Kidney (tissue), 14 donors: ENCODE data around the gene EXTL2. TPM values are rescaled to one million over a fixed set of nuclear protein-coding genes. Genes with fewer than 3 reads are reported as not detected.

Source experiments
- DNase-seq, 5 donors: peaks; one replicate each; pipeline ENCODE4 v3.0.0-alpha.2; 2013 to 2020
- FAIRE-seq: peaks from 2 replicates; lab custom pipeline; 2012; peaks lifted over from hg19 to GRCh38; lab: Jason Lieb, UNC
- H3K27ac ChIP-seq, 2 donors: one replicate each; pipeline ENCODE4 v1.7.0; 2013; ENCODE audit warnings: low read depth in 2 of 2, low read length in 2 of 2, inconsistent platforms in 1 of 2
- H3K27me3 ChIP-seq: one replicate; pipeline ENCODE4 v1.7.1; 2013; ENCODE audit warnings: low read length, inconsistent platforms; ENCODE audit not compliant: control insufficient read depth, insufficient read depth
- H3K36me3 ChIP-seq, 3 donors: one replicate each; pipeline versions ENCODE4 v1.7.0 to v1.7.1; 2013; ENCODE audit warnings: low read length in 3 of 3, control low read depth in 1 of 3, inconsistent platforms in 1 of 3; ENCODE audit not compliant: insufficient read depth in 3 of 3, control insufficient read depth in 2 of 3
- H3K4me1 ChIP-seq, 3 donors: one replicate each; pipeline versions ENCODE4 v1.7.0 to v1.7.1; 2013; ENCODE audit warnings: low read length in 3 of 3, inconsistent platforms in 1 of 3, low read depth in 1 of 3; ENCODE audit not compliant: control insufficient read depth in 2 of 3, insufficient read depth in 2 of 3
- H3K4me3 ChIP-seq, 3 donors: one replicate each; pipeline versions ENCODE4 v1.7.0 to v1.8.1; 2013; ENCODE audit warnings: low read length in 3 of 3, control low read depth in 1 of 3, inconsistent platforms in 1 of 3
- H3K9ac ChIP-seq, 3 donors: one replicate each; pipeline versions ENCODE4 v1.7.0 to v1.7.1; 2013; ENCODE audit warnings: low read length in 3 of 3, control low read depth in 1 of 3, inconsistent platforms in 1 of 3
- H3K9me3 ChIP-seq, 3 donors: one replicate each; pipeline versions ENCODE4 v1.7.0 to v1.7.1; 2013; ENCODE audit warnings: low read length in 3 of 3, control low read depth in 1 of 3, inconsistent platforms in 1 of 3; ENCODE audit not compliant: control insufficient read depth in 2 of 3, insufficient read depth in 1 of 3
- intact Hi-C: fragments of 100-400 bp; cut with DNase I; formaldehyde crosslinking; loops from one replicate; pipeline ENCODE4 v1.11.1; 2022
- polyA plus RNA-seq: library from polyadenylated mRNA; stranded (reverse); fragments of 350-450 nt; fragmentation: Illumina TruSeq; extraction: RNeasy Lipid Tissue Mini Kit (QIAGEN cat#74804); gene quantifications from one replicate; pipeline ENCODE4 v1.2.3, GENCODE V29; 2014; ENCODE audit warnings: low read depth, low replicate concordance; ENCODE audit not compliant: insufficient read depth
- total RNA-seq: library from RNA; stranded (reverse); fragmentation: NEBNext Ultra II Directional; extraction: Animal tissue kit (Norgen Biotek cat#: 25700); gene quantifications from one replicate; pipeline ENCODE4 v1.2.1, GENCODE V29; 2021
- TF ChIP-seq, protein P1 (sequence below): IDR thresholded peaks from 3 replicates; pipeline ENCODE4 v1.5.1; 2012; ENCODE audit warnings: mild to moderate bottlenecking, moderate library complexity, borderline replicate concordance; ENCODE audit not compliant: insufficient read depth; ENCODE audit errors: extremely low read depth
- donor health status: control.
- donor health status: control.
- donor health status: control.
- donor health status: control.
- donor health status: control.
- donor health status: DM: yes; HTN: yes; CAD: no.
- donor health status: Normal renal cell carcinoma (clear cell type).

Gene EXTL2
- total and polyA plus RNA-seq, 2 donors from 2014 or later: 10.5 to 11.3 TPM

GRCh38 chr1:100924212-100924611 is 29.6 kb upstream of the EXTL2 start:
- Histone ChIP-seq H3K9me3 (no peaks in the 10 kb centered on the region), H3K27me3 (no peaks in the 10 kb centered on the region), H3K36me3 (peaks cover 0 to 7% (median 2%) of the 10 kb centered on the region in 3 donors), H3K9ac (no peak overlapping the region), H3K27ac (no peak overlapping the region), H3K4me3 (no peak overlapping the region), H3K4me1 (no peaks in the 10 kb centered on the region)
- DNase-seq (no peak), FAIRE-seq (no peak)
- intact Hi-C loops: loop anchor here (10.0 kb wide), 1 partner anchor 361 kb away; no protein-coding TSS in a partner anchor
- TF ChIP-seq, protein P1, sequence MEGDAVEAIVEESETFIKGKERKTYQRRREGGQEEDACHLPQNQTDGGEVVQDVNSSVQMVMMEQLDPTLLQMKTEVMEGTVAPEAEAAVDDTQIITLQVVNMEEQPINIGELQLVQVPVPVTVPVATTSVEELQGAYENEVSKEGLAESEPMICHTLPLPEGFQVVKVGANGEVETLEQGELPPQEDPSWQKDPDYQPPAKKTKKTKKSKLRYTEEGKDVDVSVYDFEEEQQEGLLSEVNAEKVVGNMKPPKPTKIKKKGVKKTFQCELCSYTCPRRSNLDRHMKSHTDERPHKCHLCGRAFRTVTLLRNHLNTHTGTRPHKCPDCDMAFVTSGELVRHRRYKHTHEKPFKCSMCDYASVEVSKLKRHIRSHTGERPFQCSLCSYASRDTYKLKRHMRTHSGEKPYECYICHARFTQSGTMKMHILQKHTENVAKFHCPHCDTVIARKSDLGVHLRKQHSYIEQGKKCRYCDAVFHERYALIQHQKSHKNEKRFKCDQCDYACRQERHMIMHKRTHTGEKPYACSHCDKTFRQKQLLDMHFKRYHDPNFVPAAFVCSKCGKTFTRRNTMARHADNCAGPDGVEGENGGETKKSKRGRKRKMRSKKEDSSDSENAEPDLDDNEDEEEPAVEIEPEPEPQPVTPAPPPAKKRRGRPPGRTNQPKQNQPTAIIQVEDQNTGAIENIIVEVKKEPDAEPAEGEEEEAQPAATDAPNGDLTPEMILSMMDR: no peak

- Histone ChIP-seq H3K4me3 (no peak overlapping the region), H3K9me3 (no peaks in the 10 kb centered on the region), H3K4me1 (no peaks in the 10 kb centered on the region), H3K27me3 (no peaks in the 10 kb centered on the region), H3K36me3 (peaks cover 0 to 7% (median 2%) of the 10 kb centered on the region in 3 donors), H3K27ac (no peak overlapping the region), H3K9ac (no peak overlapping the region)
- TF ChIP-seq, protein P1: peak; percentile 36
- intact Hi-C loops: loop anchor here (10.0 kb wide), 1 partner anchor 364 kb away; no protein-coding TSS in a partner anchor
- DNase-seq (peak in 2 of 5 donors; percentile 64 to 68), FAIRE-seq (peak; percentile 95)
Measured at GRCh38 chr1:100921110-100921706, 26.6 kb upstream of the EXTL2 start.

DNA sequence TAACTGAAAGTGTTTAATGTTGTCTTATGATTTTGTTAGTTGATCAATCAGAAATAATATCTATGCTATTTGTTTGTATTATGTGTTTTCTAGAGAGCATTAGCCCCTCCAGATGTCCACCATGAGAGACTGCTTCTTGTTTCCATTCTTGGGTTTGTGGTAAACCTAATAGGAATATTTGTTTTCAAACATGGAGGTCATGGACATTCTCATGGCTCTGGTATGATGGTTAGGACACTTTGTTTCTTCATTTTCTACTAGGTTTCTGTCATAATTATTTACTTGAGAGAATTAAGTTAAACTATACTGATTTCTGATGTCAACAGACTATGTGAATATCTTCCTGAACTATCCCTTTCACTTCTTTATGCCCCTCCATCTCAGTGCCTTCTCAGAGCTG is 17.4 kb upstream of the EXTL2 start:
- intact Hi-C loops: no loop called here
- DNase-seq: no peak
- Histone ChIP-seq H3K36me3 (peaks cover 3 to 22% (median 9%) of the 10 kb centered on the region in 3 donors), H3K4me1 (no peaks in the 10 kb centered on the region), H3K4me3 (no peak overlapping the region), H3K27ac (no peak overlapping the region), H3K9me3 (no peaks in the 10 kb centered on the region), H3K9ac (no peak overlapping the region), H3K27me3 (no peaks in the 10 kb centered on the region)
- TF ChIP-seq, protein P1: no peak
- no peak for FAIRE-seq

DNA sequence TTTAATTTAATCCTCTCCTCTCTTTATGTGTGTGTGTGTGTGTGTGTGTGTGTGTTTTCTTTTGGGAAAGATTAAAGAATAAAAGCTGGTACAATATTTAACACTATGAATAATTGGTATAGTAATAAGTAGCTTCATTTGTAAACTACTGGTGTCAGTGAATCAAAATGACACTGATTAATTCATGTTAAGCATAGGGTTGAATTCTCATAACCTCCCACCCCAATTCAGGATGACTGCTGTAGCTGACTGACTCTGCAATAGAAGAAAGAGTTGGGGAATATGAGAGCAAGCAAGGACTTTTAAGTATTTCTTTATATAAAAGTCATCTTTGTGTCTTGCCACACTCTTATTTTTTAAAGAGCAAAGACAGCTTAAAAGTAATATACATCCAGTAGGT is 14.4 kb upstream of the EXTL2 start:
- Histone ChIP-seq H3K4me1 (no peaks in the 10 kb centered on the region), H3K4me3 (no peak overlapping the region), H3K9me3 (no peaks in the 10 kb centered on the region), H3K27ac (no peak overlapping the region), H3K36me3 (peaks cover 3 to 26% (median 8%) of the 10 kb centered on the region in 3 donors), H3K27me3 (no peaks in the 10 kb centered on the region), H3K9ac (no peak overlapping the region)
- intact Hi-C loops: no loop called here
- DNase-seq (no peak), FAIRE-seq (no peak)
- TF ChIP-seq, protein P1: no peak
